Measurements from ENCODE around the gene GPS1. TPM values are rescaled to one million over a fixed set of nuclear protein-coding genes. Genes with fewer than 3 reads are reported as not detected.
A peak's percentile ranks its signal among the peaks of the same experiment; 100 is the strongest.

The GPS1 gene
- total and polyA plus RNA-seq, 2 of the 4 experiments (the other 2 are of a cell fraction) = 157 to 181 TPM

- TF ChIP-seq RCOR1 (IDR thresholded peaks at IDR 0.05; ENCODE audit: insufficient replicate concordance, low read length) = no peak
These were observed 12.0 kb downstream of the GPS1 start (continued) for GRCh38 chr17:82063424-82064415.

- H3K4me2 ChIP-seq (ENCODE audit: low read depth, low read length) = peak overlapping the region; percentile 88
- H3K9me3 ChIP-seq (ENCODE audit: control insufficient read depth, insufficient read depth, low read length) = no peaks in the 10 kb centered on the region
- no peak overlapping the region for H2BK5ac ChIP-seq (ENCODE audit: low read depth, low read length, poor library complexity, severe bottlenecking)
- H2AK5ac ChIP-seq (ENCODE audit: low read depth, low read length) = peak overlapping the region; percentile 43
- no peak overlapping the region for H4K91ac ChIP-seq (ENCODE audit: insufficient read depth, low read depth, low read length)
- POLR2A ChIA-PET (ENCODE audit: unreplicated experiment) = no interaction called here
- H4K8ac ChIP-seq (ENCODE audit: low read depth in 2 of 2, low read length in 2 of 2) = peak overlapping the region; percentile 34 to 67
- H3K9ac ChIP-seq (ENCODE audit: low read depth, low read length) = peak overlapping the region; percentile 76
- peak overlapping the region; percentile 51 for H3K27ac ChIP-seq (ENCODE audit: insufficient read depth, low read length)
- peak overlapping the region; percentile 29 for H3K4ac ChIP-seq (ENCODE audit: low read depth, low read length)
- CTCF ChIA-PET = no interaction called here
- no peak overlapping the region for H2BK20ac ChIP-seq (ENCODE audit: low read depth, low read length)
- intact Hi-C loops (cut with micrococcal nuclease) (no loop called here), dilution Hi-C loops (cut with HindIII; ENCODE audit: low sequenced_read_pairs, unreplicated experiment) (no loop called here), in situ Hi-C loops (cut with MboI; ENCODE audit: low sequenced_read_pairs) (no loop called here)
- no peaks in the 10 kb centered on the region; the same call in 1 of the 2 replicates for H3K9me1 ChIP-seq (ENCODE audit: insufficient read depth, low read length)
- peak overlapping the region; percentile 100 for H2AFZ ChIP-seq (replicated peaks; ENCODE audit: low read length, poor library complexity)
- no peak overlapping the region for H2BK15ac ChIP-seq (ENCODE audit: low read depth, low read length)
- H4K5ac ChIP-seq (ENCODE audit: low read depth, low read length) = peak overlapping the region; percentile 25; the same call in 1 of the 2 replicates
- ATAC-seq (ENCODE audit: low read depth) = no peak
- H4K20me1 ChIP-seq (ENCODE audit: insufficient read depth, low read length) = peaks cover 3% of the 10 kb centered on the region; the same call in 1 of the 2 replicates
- 44% methylated on average over 30 of the region's 36 CpGs; no CpG with 5 or more reads in 1 of the 2 experiments for WGBS, 2 experiments (ENCODE audit: extremely low coverage in 2 of 2, insufficient read length in 1 of 2)
- peaks cover 5 to 36% of the 10 kb centered on the region in 2 experiments; a peak in 3 of 4 replicates for H3K79me1 ChIP-seq (ENCODE audit: low read depth in 1 of 2, low read length in 2 of 2)
- DNase-seq = no peak
- peaks cover 38% of the 10 kb centered on the region for H3K36me3 ChIP-seq (ENCODE audit: control insufficient read depth, insufficient read depth, low read length)
- H3K4me3 ChIP-seq (ENCODE audit: insufficient read depth, low read depth, low read length) = peak overlapping the region; percentile 57
- H2BK120ac ChIP-seq (ENCODE audit: low read depth, low read length) = no peak overlapping the region
- TF ChIP-seq MAZ (IDR thresholded peaks at IDR 0.05; ENCODE audit: borderline replicate concordance, low read depth, low read length) (no peak), BHLHE40 (IDR thresholded peaks at IDR 0.05; ENCODE audit: low read depth, low read length) (no peak), NFE2L2 (IDR thresholded peaks at IDR 0.05; ENCODE audit: low read depth, low read length) (no peak), CEBPB (IDR thresholded peaks at IDR 0.05; ENCODE audit: low read depth, low read length) (no peak), USF2 (IDR thresholded peaks at IDR 0.05; ENCODE audit: low read depth, low read length) (no peak), ELK1 (IDR thresholded peaks at IDR 0.05; ENCODE audit: borderline replicate concordance, low read depth, low read length) (no peak), RCOR1 (IDR thresholded peaks at IDR 0.05; ENCODE audit: insufficient replicate concordance, low read length) (no peak)
- no peak overlapping the region for H3K18ac ChIP-seq (ENCODE audit: low read depth, low read length)
- H3K23ac ChIP-seq (ENCODE audit: low read depth, low read length) = no peak overlapping the region; the same call in 1 of the 2 replicates
- no peaks in the 10 kb centered on the region for H3K27me3 ChIP-seq (ENCODE audit: control insufficient read depth, insufficient read depth, low read length)
- no peak overlapping the region for H3K56ac ChIP-seq (ENCODE audit: extremely low read depth, insufficient read depth, low read length)
- peak overlapping the region; percentile 98 for H2AK9ac ChIP-seq (replicated peaks; ENCODE audit: low read depth, low read length, poor library complexity)
- no TSS peak for BruUV-seq (replicated peaks)
- H3K4me1 ChIP-seq (ENCODE audit: control insufficient read depth, insufficient read depth, low read length) = peaks cover 10% of the 10 kb centered on the region
- H3K14ac ChIP-seq (replicated peaks; ENCODE audit: low read depth, low read length) = no peak overlapping the region; the same call in 1 of the 2 replicates
These were observed 12.9 kb downstream of the GPS1 start for GRCh38 chr17:82064433-82065192.

All from IMR-90 (cell line).